ENCODE results near the gene PCDHB15. TPM values are rescaled to one million over a fixed set of nuclear protein-coding genes. Genes with fewer than 3 reads are reported as not detected.
"Not testable (repeated sequence)": the region's sequence is repeated elsewhere in the genome, so short reads cannot be mapped to it uniquely, and the experiment has no call there.

PCDHB15 gene
- total RNA-seq, 2 donors from 2014 or later = not detected

GRCh38 chr5:141224844-141225243 lies 20.4 kb upstream of the PCDHB15 start:
- not testable (repeated sequence) for H3K36me3 Mint-ChIP-seq; H3K4me3 Mint-ChIP-seq; DNase-seq (ENCODE audit: low spot score); H3K27ac Mint-ChIP-seq; H3K9me3 Mint-ChIP-seq; H3K4me1 Mint-ChIP-seq (ENCODE audit: low read depth in 2 of 2); ATAC-seq
- H3K27me3 Mint-ChIP-seq = peaks cover 12 to 29% of the 10 kb centered on the region in 2 donors

- not testable (repeated sequence) for H3K4me1 Mint-ChIP-seq (ENCODE audit: low read depth in 2 of 2); H3K4me3 Mint-ChIP-seq; ATAC-seq; H3K36me3 Mint-ChIP-seq; DNase-seq (ENCODE audit: low spot score); H3K27ac Mint-ChIP-seq; H3K9me3 Mint-ChIP-seq
- peaks cover 12 to 23% of the 10 kb centered on the region in 2 donors for H3K27me3 Mint-ChIP-seq
Measured at GRCh38 chr5:141225421-141225820, 19.8 kb upstream of the PCDHB15 start.

- DNase-seq (ENCODE audit: low spot score) (no peak), ATAC-seq (no peak)
- H3K27ac Mint-ChIP-seq = no peak overlapping the region
- H3K4me1 Mint-ChIP-seq (ENCODE audit: low read depth in 2 of 2) = no peaks in the 10 kb centered on the region
- H3K4me3 Mint-ChIP-seq = no peak overlapping the region
- H3K27me3 Mint-ChIP-seq = peaks cover 0 to 11% of the 10 kb centered on the region in 2 donors
- H3K36me3 Mint-ChIP-seq = peaks cover 15% of the 10 kb centered on the region
- peaks cover 12% of the 10 kb centered on the region for H3K9me3 Mint-ChIP-seq
Measured at GRCh38 chr5:141234109-141234667, 11.0 kb upstream of the PCDHB15 start.

- H3K4me1 Mint-ChIP-seq (ENCODE audit: low read depth in 2 of 2); H3K4me3 Mint-ChIP-seq; ATAC-seq; H3K27ac Mint-ChIP-seq; DNase-seq (ENCODE audit: low spot score): not testable (repeated sequence)
- peaks cover 15% of the 10 kb centered on the region for H3K9me3 Mint-ChIP-seq
- peaks cover 31% of the 10 kb centered on the region for H3K36me3 Mint-ChIP-seq
- H3K27me3 Mint-ChIP-seq = peaks cover 0 to 19% of the 10 kb centered on the region in 2 donors
Measured at GRCh38 chr5:141235922-141236321, 9.3 kb upstream of the PCDHB15 start.

- Mint-ChIP-seq H3K27ac (no peak overlapping the region), H3K4me1 (ENCODE audit: low read depth in 2 of 2) (no peaks in the 10 kb centered on the region), H3K36me3 (peaks cover 31% of the 10 kb centered on the region), H3K27me3 (peaks cover 0 to 19% of the 10 kb centered on the region in 2 donors), H3K4me3 (no peak overlapping the region), H3K9me3 (peaks cover 15% of the 10 kb centered on the region)
- ATAC-seq (no peak), DNase-seq (ENCODE audit: low spot score) (no peak)
Measured at GRCh38 chr5:141236516-141237313, 8.5 kb upstream of the PCDHB15 start.

GRCh38 chr5:141241496-141241895 lies 3.7 kb upstream of the PCDHB15 start:
- no peak for ATAC-seq
- H3K27me3 Mint-ChIP-seq = peaks cover 0 to 18% of the 10 kb centered on the region in 2 donors

GRCh38 chr5:141246971-141247370 lies 1.8 kb downstream of the PCDHB15 start:
- Mint-ChIP-seq H3K9me3 (peaks cover 19% of the 10 kb centered on the region), H3K36me3 (peaks cover 33% of the 10 kb centered on the region)
- H3K27ac Mint-ChIP-seq; H3K4me1 Mint-ChIP-seq (ENCODE audit: low read depth in 2 of 2); DNase-seq (ENCODE audit: low spot score); H3K27me3 Mint-ChIP-seq; ATAC-seq; H3K4me3 Mint-ChIP-seq: not testable (repeated sequence)

More at GRCh38 chr5:141241496-141241895, 3.7 kb upstream of the PCDHB15 start:
- Mint-ChIP-seq H3K4me1 (ENCODE audit: low read depth in 2 of 2) (no peaks in the 10 kb centered on the region), H3K36me3 (peaks cover 37% of the 10 kb centered on the region), H3K9me3 (peaks cover 17% of the 10 kb centered on the region), H3K4me3 (no peak overlapping the region), H3K27ac (no peak overlapping the region)
- DNase-seq (ENCODE audit: low spot score) = no peak

- H3K4me3 Mint-ChIP-seq; ATAC-seq; H3K27ac Mint-ChIP-seq; H3K27me3 Mint-ChIP-seq; H3K4me1 Mint-ChIP-seq (ENCODE audit: low read depth in 2 of 2); DNase-seq (ENCODE audit: low spot score): not testable (repeated sequence)
- Mint-ChIP-seq H3K36me3 (peaks cover 31% of the 10 kb centered on the region), H3K9me3 (peaks cover 18% of the 10 kb centered on the region)
Measured at GRCh38 chr5:141247434-141247833, 2.2 kb downstream of the PCDHB15 start.

GRCh38 chr5:141250576-141250975 lies 5.4 kb downstream of the PCDHB15 start:
- peaks cover 14% of the 10 kb centered on the region for H3K9me3 Mint-ChIP-seq
- DNase-seq (ENCODE audit: low spot score) (no peak), ATAC-seq (no peak)
- H3K36me3 Mint-ChIP-seq = peaks cover 31% of the 10 kb centered on the region
- H3K27me3 Mint-ChIP-seq = no peaks in the 10 kb centered on the region
- H3K27ac Mint-ChIP-seq = no peak overlapping the region
- no peaks in the 10 kb centered on the region for H3K4me1 Mint-ChIP-seq (ENCODE audit: low read depth in 2 of 2)
- H3K4me3 Mint-ChIP-seq = no peak overlapping the region

GRCh38 chr5:141258464-141258863 lies 13.3 kb downstream of the PCDHB15 start:
- no peaks in the 10 kb centered on the region for H3K27me3 Mint-ChIP-seq
- peaks cover 32% of the 10 kb centered on the region for H3K9me3 Mint-ChIP-seq
- no peak overlapping the region for H3K27ac Mint-ChIP-seq
- DNase-seq (ENCODE audit: low spot score) (no peak), ATAC-seq (no peak)
- H3K4me3 Mint-ChIP-seq = no peak overlapping the region
- peaks cover 52% of the 10 kb centered on the region for H3K36me3 Mint-ChIP-seq
- no peaks in the 10 kb centered on the region for H3K4me1 Mint-ChIP-seq (ENCODE audit: low read depth in 2 of 2)

- no peak overlapping the region for H3K27ac Mint-ChIP-seq
- ATAC-seq (no peak), DNase-seq (ENCODE audit: low spot score) (no peak)
- H3K36me3 Mint-ChIP-seq = peaks cover 55% of the 10 kb centered on the region
- peaks cover 34% of the 10 kb centered on the region for H3K9me3 Mint-ChIP-seq
- no peaks in the 10 kb centered on the region for H3K27me3 Mint-ChIP-seq
- no peaks in the 10 kb centered on the region for H3K4me1 Mint-ChIP-seq (ENCODE audit: low read depth in 2 of 2)
- H3K4me3 Mint-ChIP-seq = no peak overlapping the region
Measured at GRCh38 chr5:141258948-141259347, 13.8 kb downstream of the PCDHB15 start.

- H3K9me3 Mint-ChIP-seq = peaks cover 35% of the 10 kb centered on the region
- H3K4me3 Mint-ChIP-seq = no peak overlapping the region
- H3K27ac Mint-ChIP-seq = no peak overlapping the region
- no peaks in the 10 kb centered on the region for H3K4me1 Mint-ChIP-seq (ENCODE audit: low read depth in 2 of 2)
- H3K36me3 Mint-ChIP-seq = peaks cover 56% of the 10 kb centered on the region
- DNase-seq (ENCODE audit: low spot score) (no peak), ATAC-seq (no peak)
- H3K27me3 Mint-ChIP-seq = no peaks in the 10 kb centered on the region
Measured at GRCh38 chr5:141260458-141261237, 15.5 kb downstream of the PCDHB15 start.

- Mint-ChIP-seq H3K27ac (no peak overlapping the region), H3K36me3 (peaks cover 59% of the 10 kb centered on the region), H3K4me3 (no peak overlapping the region), H3K27me3 (no peaks in the 10 kb centered on the region), H3K4me1 (ENCODE audit: low read depth in 2 of 2) (no peaks in the 10 kb centered on the region), H3K9me3 (peaks cover 39% of the 10 kb centered on the region)
- ATAC-seq = no peak
- DNase-seq (ENCODE audit: low spot score) = no peak
Measured at GRCh38 chr5:141261238-141261546, 16.0 kb downstream of the PCDHB15 start.

- no peak for ATAC-seq
- Mint-ChIP-seq H3K36me3 (peaks cover 48% of the 10 kb centered on the region), H3K27me3 (no peaks in the 10 kb centered on the region), H3K9me3 (peaks cover 32% of the 10 kb centered on the region), H3K4me3 (no peak overlapping the region), H3K4me1 (ENCODE audit: low read depth in 2 of 2) (no peaks in the 10 kb centered on the region), H3K27ac (no peak overlapping the region)
- DNase-seq (ENCODE audit: low spot score) = no peak
Measured at GRCh38 chr5:141269195-141269594, 24.0 kb downstream of the PCDHB15 start.
